ENCODE results near the gene SUCO.

The SUCO gene

GRCh38 chr1:172646653-172647052 lies 113.7 kb downstream of the SUCO start:
- DNase-seq (ENCODE audit: low spot score), result no peak

- no peak for DNase-seq (ENCODE audit: low spot score)
These were observed 114.2 kb downstream of the SUCO start for GRCh38 chr1:172647110-172647564.

GRCh38 chr1:172647987-172648386 lies 115.0 kb downstream of the SUCO start:
- DNase-seq (ENCODE audit: low spot score), result no peak

GRCh38 chr1:172650474-172651193 lies 117.7 kb downstream of the SUCO start:
- no peak for DNase-seq (ENCODE audit: low spot score)

- DNase-seq (ENCODE audit: low spot score), result no peak
These were observed 120.2 kb downstream of the SUCO start for GRCh38 chr1:172653015-172653709.

GRCh38 chr1:172654535-172654934 lies 121.6 kb downstream of the SUCO start:
- DNase-seq (ENCODE audit: low spot score), result no peak

- DNase-seq (ENCODE audit: low spot score), result no peak
These were observed 123.6 kb downstream of the SUCO start for GRCh38 chr1:172656576-172656975.

- no peak for DNase-seq (ENCODE audit: low spot score)
These were observed 124.6 kb downstream of the SUCO start for GRCh38 chr1:172657586-172657985.

- no peak for DNase-seq (ENCODE audit: low spot score)
These were observed 126.0 kb downstream of the SUCO start, which contains the start of gene FASLG for GRCh38 chr1:172658871-172659453. FASLG (plus strand) TSS chr1:172659103; CDS start chr1:172659202, 99 bp downstream.

- no peak for DNase-seq (ENCODE audit: low spot score)
These were observed 128.2 kb downstream of the SUCO start for GRCh38 chr1:172661107-172661506.

All from germinal center (tissue), 1 donor.